Neural cell (in vitro differentiated cells): Measurements from ENCODE around the gene SMIM14. TPM values are rescaled to one million over a fixed set of nuclear protein-coding genes. Genes with fewer than 3 reads are reported as not detected.

Source experiments
- H2AFZ ChIP-seq: fragments of 200-600, 300-800 bp; sonication (generic), shearing (Covaris generic); 2 replicates; pipeline ENCODE4 v1.6.0; 2014; ENCODE audit warnings: low read depth, mild to moderate bottlenecking, antibody characterized with exemption, low read length, moderate library complexity
- H3F3A ChIP-seq: fragments of 200-600 bp; shearing (Covaris generic); 2 replicates; pipeline ENCODE4 v1.6.1; 2016; ENCODE audit warnings: mild to moderate bottlenecking, moderate library complexity, mixed read lengths, antibody characterized with exemption, low read length; ENCODE audit not compliant: insufficient read depth, poor library complexity, severe bottlenecking
- H3K27ac ChIP-seq: fragments of 200-600, 300-800 bp; sonication (generic), shearing (Covaris generic); 2 replicates; pipeline ENCODE4 v1.5.1; 2014; ENCODE audit warnings: mild to moderate bottlenecking, low read length, moderate library complexity
- H3K27me3 ChIP-seq: fragments of 300-800, 200-600 bp; sonication (generic), shearing (Covaris generic); 2 replicates; pipeline ENCODE4 v1.6.0; 2014; ENCODE audit warnings: mild to moderate bottlenecking, low read depth, low read length, moderate library complexity; ENCODE audit not compliant: insufficient read depth
- H3K36me3 ChIP-seq: fragments of 300-800, 200-600 bp; sonication (generic), shearing (Covaris generic); 2 replicates; pipeline ENCODE4 v1.5.1; 2014; ENCODE audit warnings: mild to moderate bottlenecking, antibody characterized with exemption, low read length, moderate library complexity; ENCODE audit not compliant: insufficient read depth
- H3K4me2 ChIP-seq: fragments of 300-800, 200-600 bp; sonication (generic), shearing (Covaris generic); 2 replicates; pipeline ENCODE4 v1.6.0; 2014; ENCODE audit warnings: mild to moderate bottlenecking, low read length
- H3K4me3 ChIP-seq: fragments of 300-800, 200-600 bp; sonication (generic), shearing (Covaris generic); 2 replicates; pipeline ENCODE4 v1.5.1; 2014; ENCODE audit warnings: mild to moderate bottlenecking, low read length, moderate library complexity
- H3K79me2 ChIP-seq: fragments of 200-600 bp; shearing (Covaris generic); replicated peaks from 2 replicates; pipeline ENCODE4 v1.6.0; 2014; ENCODE audit warnings: mild to moderate bottlenecking, low read length, moderate library complexity; ENCODE audit not compliant: insufficient read depth
- H3K9ac ChIP-seq: fragments of 300-800, 200-600 bp; sonication (generic), shearing (Covaris generic); 2 replicates; pipeline ENCODE4 v1.6.1; 2016; ENCODE audit warnings: mild to moderate bottlenecking, low read length, mixed read lengths
- H3K9me2 ChIP-seq: fragments of 200-600 bp; shearing (Covaris generic); 2 replicates; pipeline ENCODE4 v1.6.1; 2016; ENCODE audit warnings: mild to moderate bottlenecking, low read length, mixed read lengths; ENCODE audit not compliant: insufficient read depth
- H3K9me3 ChIP-seq: fragments of 200-600, 300-800 bp; sonication (generic), shearing (Covaris generic); 2 replicates; pipeline ENCODE4 v1.6.1; 2016; ENCODE audit warnings: mild to moderate bottlenecking, mixed run types, low read length, moderate library complexity, mixed read lengths
- H4K20me1 ChIP-seq: fragments of 200-600 bp; shearing (Covaris generic); 2 replicates; pipeline ENCODE4 v1.6.1; 2016; ENCODE audit warnings: mild to moderate bottlenecking, mixed run types; ENCODE audit not compliant: insufficient read depth
- CTCF ChIP-seq: fragments of 450-650 bp; IDR thresholded peaks from 2 replicates; pipeline ENCODE4 v1.5.1; 2014; ENCODE audit warnings: antibody characterized with exemption, mild to moderate bottlenecking, moderate library complexity; ENCODE audit not compliant: poor library complexity, severe bottlenecking
- EP300 ChIP-seq: fragments of 450-650 bp; conservative IDR thresholded peaks from 2 replicates; pipeline ENCODE4 v1.6.1; 2014; ENCODE audit warnings: antibody characterized with exemption, mild to moderate bottlenecking, moderate library complexity; ENCODE audit not compliant: poor library complexity, severe bottlenecking
- EZH2 ChIP-seq: fragments of 200-600, 300-800 bp; shearing (Covaris generic), sonication (generic); IDR thresholded peaks from 2 replicates; pipeline ENCODE4 v1.6.1; 2014; ENCODE audit warnings: antibody characterized with exemption, low read length, borderline replicate concordance, mild to moderate bottlenecking; ENCODE audit not compliant: insufficient read depth, poor library complexity, severe bottlenecking
- MXI1 ChIP-seq: fragments of 450-650 bp; conservative IDR thresholded peaks from 2 replicates; pipeline ENCODE4 v1.6.1; 2014; ENCODE audit warnings: antibody characterized with exemption, mild to moderate bottlenecking; ENCODE audit not compliant: poor library complexity, severe bottlenecking
- POLR2AphosphoS5 ChIP-seq: IDR thresholded peaks from 2 replicates; pipeline ENCODE4 v1.6.1; 2012
- RAD21 ChIP-seq: fragments of 450-650 bp; conservative IDR thresholded peaks from 2 replicates; pipeline ENCODE4 v1.6.1; 2014; ENCODE audit warnings: antibody characterized with exemption, mild to moderate bottlenecking, moderate library complexity
- REST ChIP-seq: IDR thresholded peaks from 2 replicates; pipeline ENCODE4 v1.6.1; 2012; ENCODE audit warnings: borderline replicate concordance
- SMC3 ChIP-seq: fragments of 450-650 bp; conservative IDR thresholded peaks from 2 replicates; pipeline ENCODE4 v1.6.1; 2014; ENCODE audit warnings: antibody characterized with exemption, mild to moderate bottlenecking, moderate library complexity; ENCODE audit not compliant: poor library complexity
- TAF1 ChIP-seq: IDR thresholded peaks from 2 replicates; pipeline ENCODE4 v1.6.1; 2012; ENCODE audit warnings: low read depth
- polyA plus RNA-seq: library from polyadenylated mRNA; depleted of rRNA; stranded (reverse); fragments of >200 nt; gene quantifications from 2 replicates; pipeline ENCODE4 v1.2.3, GENCODE V29; 2014

Gene SMIM14
- polyA plus RNA-seq, 1 donor from 2014 or later: 55.6 TPM

DNA sequence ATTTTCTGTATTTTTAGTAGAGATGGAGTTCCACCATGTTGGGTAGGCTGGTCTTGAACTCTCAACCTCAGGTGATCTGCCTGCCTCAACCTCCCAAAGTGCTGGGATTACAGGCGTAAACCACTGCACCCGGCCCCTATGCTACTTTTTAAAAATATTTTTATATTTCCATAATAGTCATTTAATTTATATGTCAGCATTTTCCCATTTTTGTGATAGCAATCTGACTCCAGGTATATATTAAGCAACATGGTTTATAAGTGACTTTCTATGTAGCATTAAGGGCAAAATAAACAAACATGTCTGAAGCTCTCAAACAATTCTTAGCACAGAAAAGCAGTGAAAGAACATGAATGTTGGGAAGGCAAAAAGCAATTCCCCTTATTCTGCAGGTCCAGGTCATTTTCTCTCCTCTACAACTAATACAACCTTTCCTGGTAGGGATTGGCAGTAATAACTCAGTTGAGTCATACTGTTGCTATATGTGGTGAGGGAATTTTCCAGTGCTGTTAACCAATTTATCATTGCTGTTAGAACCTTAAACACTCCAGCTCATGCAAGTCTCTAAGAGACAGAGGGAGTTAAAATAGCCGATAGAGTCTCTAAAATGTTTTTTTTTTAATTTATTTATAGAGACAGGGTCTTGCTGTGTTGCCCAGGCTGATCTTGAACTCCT lies 24.0 kb downstream of the SMIM14 start:
- no peaks in the 10 kb centered on the region for H3K9me2 ChIP-seq
- no peak overlapping the region for H3K27ac ChIP-seq
- H3K27me3 ChIP-seq: no peaks in the 10 kb centered on the region
- H3K36me3 ChIP-seq: no peaks in the 10 kb centered on the region
- no peaks in the 10 kb centered on the region for H3K9me3 ChIP-seq
- H3K79me2 ChIP-seq: no peaks in the 10 kb centered on the region
- H3K9ac ChIP-seq: no peak overlapping the region
- no peaks in the 10 kb centered on the region for H4K20me1 ChIP-seq
- H3F3A ChIP-seq: no peaks in the 10 kb centered on the region
- no peak overlapping the region for H3K4me3 ChIP-seq
- TF ChIP-seq TAF1: no peak
- no peak for TF ChIP-seq EZH2
- TF ChIP-seq EP300: no peak
- TF ChIP-seq POLR2AphosphoS5: no peak
- TF ChIP-seq CTCF: no peak
- no peak for TF ChIP-seq RAD21
- no peak for TF ChIP-seq MXI1
- TF ChIP-seq REST: no peak
- TF ChIP-seq SMC3: no peak
- no peak overlapping the region for H2AFZ ChIP-seq
- no peak overlapping the region for H3K4me2 ChIP-seq

DNA sequence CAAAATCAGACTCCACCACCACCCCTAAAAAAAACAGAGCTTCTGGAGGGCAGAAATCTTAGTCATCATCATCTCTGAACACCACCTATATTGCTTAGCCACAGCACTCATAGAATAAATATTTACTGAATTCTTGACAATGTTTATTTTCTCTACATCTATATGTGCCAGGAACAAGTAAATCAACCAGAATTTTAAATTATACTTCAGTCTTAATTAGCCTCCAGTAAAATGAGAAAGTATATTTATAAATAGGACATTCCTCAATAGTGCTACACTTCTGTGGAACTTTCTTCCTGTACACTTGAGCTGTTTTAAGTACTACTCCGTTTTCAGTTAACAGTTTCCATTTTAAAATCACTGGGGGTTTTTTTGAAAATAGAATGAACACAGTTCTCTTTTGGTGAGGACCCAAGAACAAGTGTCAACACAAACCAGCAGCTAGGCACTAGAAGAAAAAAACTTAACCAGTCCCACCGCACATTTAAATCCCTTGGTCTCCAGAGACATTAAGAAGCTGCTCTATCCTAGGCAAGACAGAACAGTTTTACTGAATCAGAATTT lies 25.5 kb downstream of the SMIM14 start:
- no peaks in the 10 kb centered on the region for H3F3A ChIP-seq
- H3K27me3 ChIP-seq: no peaks in the 10 kb centered on the region
- H4K20me1 ChIP-seq: no peaks in the 10 kb centered on the region
- no peak overlapping the region for H3K27ac ChIP-seq
- no peaks in the 10 kb centered on the region for H3K36me3 ChIP-seq
- H3K9me2 ChIP-seq: no peaks in the 10 kb centered on the region
- H3K9me3 ChIP-seq: no peaks in the 10 kb centered on the region
- no peak overlapping the region for H3K4me2 ChIP-seq
- H2AFZ ChIP-seq: no peak overlapping the region
- no peak overlapping the region for H3K9ac ChIP-seq
- TF ChIP-seq MXI1: no peak
- TF ChIP-seq EZH2: no peak
- no peak for TF ChIP-seq TAF1
- TF ChIP-seq EP300: no peak
- no peak for TF ChIP-seq REST
- no peak for TF ChIP-seq CTCF
- TF ChIP-seq SMC3: no peak
- TF ChIP-seq POLR2AphosphoS5: no peak
- no peak for TF ChIP-seq RAD21
- no peak overlapping the region for H3K4me3 ChIP-seq
- no peaks in the 10 kb centered on the region for H3K79me2 ChIP-seq
